GM13977 (cell line): ENCODE data around the gene EBP.

Experiments
- DNase-seq: peaks from one replicate; pipeline ENCODE4 v3.0.0; 2012; ENCODE audit warnings: low spot score
- CTCF ChIP-seq: IDR thresholded peaks from 2 replicates; pipeline ENCODE4 v1.5.1; 2012; ENCODE audit warnings: mild to moderate bottlenecking, control low read depth; ENCODE audit not compliant: insufficient read depth; ENCODE audit errors: extremely low read depth, missing control alignments
- in situ Hi-C: fragments of 300-500 bp; cut with MboI; formaldehyde crosslinking; loops from one replicate; pipeline ENCODE4 v1.12.0; 2022; ENCODE audit warnings: low sequenced_read_pairs, low pct_unique_long_range_greater_than_20kb, mixed read lengths, inconsistent platforms; ENCODE audit not compliant: unreplicated experiment

EBP gene

GRCh38 chrX:48530736-48531135, 9.1 kb downstream of the EBP start:
- no peak for DNase-seq
- in situ Hi-C loops, result no loop called here
- TF ChIP-seq CTCF, result no peak

DNA sequence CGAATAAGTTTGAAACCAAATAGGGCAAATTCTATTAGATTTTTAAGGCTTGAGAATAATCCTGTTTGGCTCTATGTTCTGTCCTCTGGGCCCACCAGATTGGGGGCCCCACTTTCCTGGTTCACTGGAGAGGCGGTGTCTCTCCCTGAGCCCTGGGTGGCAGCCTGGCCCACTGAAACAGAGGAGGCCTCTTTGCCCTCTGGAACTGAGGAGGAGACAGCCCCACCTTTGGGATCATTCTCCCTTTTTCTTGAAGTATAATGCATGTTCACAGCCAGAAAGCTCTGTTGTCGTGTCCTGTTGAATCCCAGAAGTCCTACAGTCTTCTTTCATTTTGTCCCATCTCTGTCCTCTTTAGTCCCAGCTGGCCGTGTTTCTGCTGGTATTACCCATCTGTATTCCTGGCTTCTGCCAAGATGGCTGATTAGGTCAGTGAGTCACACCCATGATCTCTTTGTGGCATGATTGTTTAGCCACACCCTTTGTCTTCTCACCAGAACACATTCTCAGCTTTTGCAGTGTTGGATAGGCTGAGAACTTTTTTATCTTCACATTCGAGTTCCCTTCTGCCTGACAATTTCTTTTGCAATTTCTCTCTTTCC, 9.9 kb downstream of the EBP start:
- in situ Hi-C loops, result no loop called here
- no peak for DNase-seq
- TF ChIP-seq CTCF, result no peak

- no peak for DNase-seq
- TF ChIP-seq CTCF, result no peak
- in situ Hi-C loops, result no loop called here
These were observed 10.6 kb downstream of the EBP start for GRCh38 chrX:48532161-48532560.

GRCh38 chrX:48533165-48533564, 11.6 kb downstream of the EBP start:
- TF ChIP-seq CTCF, result no peak
- no peak for DNase-seq
- in situ Hi-C loops, result no loop called here

GRCh38 chrX:48538641-48539344, 17.2 kb downstream of the EBP start:
- TF ChIP-seq CTCF, result no peak
- in situ Hi-C loops, result no loop called here
- no peak for DNase-seq

DNA sequence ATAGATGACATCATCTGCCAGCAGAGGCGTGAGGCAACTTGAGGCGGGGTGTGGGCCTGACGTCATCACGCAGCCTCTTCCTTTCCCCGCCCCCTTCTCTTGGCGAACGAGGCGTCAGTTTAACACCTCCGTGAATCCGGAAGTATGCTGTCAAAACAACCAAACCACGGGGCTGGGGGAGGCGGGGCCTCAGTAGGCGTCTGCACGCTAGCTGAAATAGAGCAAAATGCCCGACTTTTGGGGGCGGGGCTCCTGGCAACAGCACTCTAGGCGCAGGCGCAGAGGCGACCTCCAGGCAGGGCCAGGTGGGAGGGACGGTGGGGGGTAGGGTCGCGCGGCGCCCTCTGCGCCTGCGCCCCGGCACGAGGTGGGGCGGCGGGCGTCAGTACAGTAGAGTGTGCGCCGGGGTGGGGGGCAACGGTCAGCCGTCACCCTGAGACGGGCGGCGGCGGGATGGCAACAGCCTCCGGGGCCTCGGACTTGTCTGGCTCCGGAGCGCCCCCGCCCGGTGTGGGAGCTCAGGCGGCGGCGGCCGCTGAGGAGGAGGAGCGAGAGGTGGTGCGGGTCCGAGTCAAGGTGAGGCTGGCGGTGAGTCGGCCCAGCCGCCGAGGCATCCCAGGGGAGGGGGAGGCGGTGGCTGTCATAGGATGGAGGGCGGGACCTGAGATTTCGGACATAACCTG, 17.9 kb downstream of the EBP start, which contains the start of gene TBC1D25:
Gene TBC1D25, plus strand, starts transcription at position 370 of the 683 bp plus-strand sequence. Its CDS starts 84 bp downstream, at position 454.
- in situ Hi-C loops, result no loop called here
- DNase-seq, result peak; percentile 88
- TF ChIP-seq CTCF, result peak; percentile 46
